GM18507 (cell line): ENCODE results near the gene ERG.

Experiments
- DNase-seq: peaks from one replicate; pipeline ENCODE4 v3.0.0; 2011; ENCODE audit warnings: low read depth; ENCODE audit not compliant: insufficient read length; ENCODE audit errors: extremely low spot score
- FAIRE-seq: peaks from 2 replicates; lab custom pipeline; 2011; peaks lifted over from hg19 to GRCh38; lab: Jason Lieb, UNC

The ERG gene

GRCh38 chr21:38498057-38498833, at the start of gene ERG:
ERG (minus strand) TSS chr21:38498477; CDS start chr21:38498380, 97 bp downstream.
- no peak for DNase-seq
- no peak for FAIRE-seq

GRCh38 chr21:38544661-38545060, 46.4 kb upstream of the ERG start:
- DNase-seq (no peak), FAIRE-seq (no peak)

GRCh38 chr21:38542263-38542662, 44.0 kb upstream of the ERG start:
- no peak for FAIRE-seq
- no peak for DNase-seq

GRCh38 chr21:38538353-38538752, 40.1 kb upstream of the ERG start:
- no peak for DNase-seq
- no peak for FAIRE-seq

GRCh38 chr21:38534591-38534990, 36.3 kb upstream of the ERG start:
- FAIRE-seq = no peak
- no peak for DNase-seq

- DNase-seq = no peak
- no peak for FAIRE-seq
These were observed 35.6 kb upstream of the ERG start for GRCh38 chr21:38533887-38534286.

GRCh38 chr21:38531591-38531990, 33.3 kb upstream of the ERG start:
- no peak for FAIRE-seq
- DNase-seq = no peak

- FAIRE-seq = no peak
- DNase-seq = no peak
These were observed 32.8 kb upstream of the ERG start for GRCh38 chr21:38531039-38531541.

GRCh38 chr21:38527737-38528136, 29.5 kb upstream of the ERG start:
- FAIRE-seq (no peak), DNase-seq (no peak)

- FAIRE-seq (no peak), DNase-seq (no peak)
These were observed 27.2 kb upstream of the ERG start for GRCh38 chr21:38525454-38525853.

- DNase-seq (no peak), FAIRE-seq (no peak)
These were observed 26.2 kb upstream of the ERG start for GRCh38 chr21:38524168-38525153.

- FAIRE-seq = no peak
These were observed 22.2 kb upstream of the ERG start for GRCh38 chr21:38520511-38520910.

GRCh38 chr21:38511662-38512243, 13.5 kb upstream of the ERG start:
- FAIRE-seq = no peak
- no peak for DNase-seq

More at GRCh38 chr21:38520511-38520910, 22.2 kb upstream of the ERG start:
- DNase-seq = no peak

- FAIRE-seq = no peak
These were observed 12.9 kb upstream of the ERG start for GRCh38 chr21:38511198-38511597.

GRCh38 chr21:38507374-38507942, 9.2 kb upstream of the ERG start:
- FAIRE-seq = no peak
- no peak for DNase-seq

More at GRCh38 chr21:38511198-38511597, 12.9 kb upstream of the ERG start:
- DNase-seq = no peak

- DNase-seq (no peak), FAIRE-seq (no peak)
These were observed 8.5 kb upstream of the ERG start for GRCh38 chr21:38506661-38507281.

- FAIRE-seq (peak; percentile 64), DNase-seq (peak; percentile 2)
These were observed 7.6 kb upstream of the ERG start for GRCh38 chr21:38505654-38506523.

GRCh38 chr21:38504066-38504465, 5.8 kb upstream of the ERG start:
- no peak for DNase-seq
- no peak for FAIRE-seq
